K562 (cell line): ENCODE data around the gene LMNTD2.

Experiments
- ARID3A ChIP-seq: IDR thresholded peaks from 2 replicates; pipeline ENCODE4 v1.6.1; 2012; ENCODE audit warnings: low read depth, low read length, improper control_type of control experiment, borderline replicate concordance
- EZH2 ChIP-seq: IDR thresholded peaks from 2 replicates; pipeline ENCODE4 v1.6.1; 2012; ENCODE audit warnings: low read depth, mild to moderate bottlenecking, inconsistent platforms, low read length, borderline replicate concordance
- FOXK1 ChIP-seq: sonication (generic); formaldehyde crosslinking; IDR thresholded peaks from 2 replicates; pipeline ENCODE4 v1.8.0; 2022; ENCODE audit warnings: missing genetic modification reagents, mild to moderate bottlenecking, borderline replicate concordance
- NFE2 ChIP-seq: IDR thresholded peaks from 2 replicates; pipeline ENCODE4 v1.6.1; 2014; ENCODE audit warnings: antibody characterized with exemption, low read depth
- NFIX ChIP-seq: fragments of 250-450 bp; sonication (Bioruptor Pico); IDR thresholded peaks from 2 replicates; pipeline ENCODE4 v1.4.0; 2020; ENCODE audit warnings: low read depth, mild to moderate bottlenecking, moderate library complexity
- SETDB1 ChIP-seq: IDR thresholded peaks from one replicate; pipeline ENCODE4 v1.6.1; 2012; ENCODE audit warnings: low read length, control low read depth, inconsistent platforms
- TARDBP ChIP-seq: fragments of 450-650 bp; IDR thresholded peaks from 2 replicates; pipeline ENCODE4 v1.6.1; 2016
- ZNF24 ChIP-seq: fragments of 450-650 bp; IDR thresholded peaks from 2 replicates; pipeline ENCODE4 v1.6.1; 2016
- ZSCAN32 ChIP-seq: fragments of 450-650 bp; formaldehyde crosslinking; IDR thresholded peaks from 2 replicates; pipeline ENCODE4 v1.4.0; 2020; ENCODE audit warnings: mild to moderate bottlenecking, moderate library complexity
- TF ChIP-seq, protein P1 (sequence below), 3 experiments: IDR thresholded peaks in 2 of 3; conservative IDR thresholded peaks in 1 of 3; 2 replicates each; pipeline ENCODE4 v1.5.1; 2011 to 2012; ENCODE audit warnings: low read length in 3 of 3, mild to moderate bottlenecking in 3 of 3, control low read depth in 2 of 3, improper control_type of control experiment in 1 of 3, inconsistent platforms in 1 of 3, low read depth in 1 of 3, mixed read lengths in 1 of 3, moderate library complexity in 1 of 3; ENCODE audit not compliant: insufficient read depth in 2 of 3

DNA sequence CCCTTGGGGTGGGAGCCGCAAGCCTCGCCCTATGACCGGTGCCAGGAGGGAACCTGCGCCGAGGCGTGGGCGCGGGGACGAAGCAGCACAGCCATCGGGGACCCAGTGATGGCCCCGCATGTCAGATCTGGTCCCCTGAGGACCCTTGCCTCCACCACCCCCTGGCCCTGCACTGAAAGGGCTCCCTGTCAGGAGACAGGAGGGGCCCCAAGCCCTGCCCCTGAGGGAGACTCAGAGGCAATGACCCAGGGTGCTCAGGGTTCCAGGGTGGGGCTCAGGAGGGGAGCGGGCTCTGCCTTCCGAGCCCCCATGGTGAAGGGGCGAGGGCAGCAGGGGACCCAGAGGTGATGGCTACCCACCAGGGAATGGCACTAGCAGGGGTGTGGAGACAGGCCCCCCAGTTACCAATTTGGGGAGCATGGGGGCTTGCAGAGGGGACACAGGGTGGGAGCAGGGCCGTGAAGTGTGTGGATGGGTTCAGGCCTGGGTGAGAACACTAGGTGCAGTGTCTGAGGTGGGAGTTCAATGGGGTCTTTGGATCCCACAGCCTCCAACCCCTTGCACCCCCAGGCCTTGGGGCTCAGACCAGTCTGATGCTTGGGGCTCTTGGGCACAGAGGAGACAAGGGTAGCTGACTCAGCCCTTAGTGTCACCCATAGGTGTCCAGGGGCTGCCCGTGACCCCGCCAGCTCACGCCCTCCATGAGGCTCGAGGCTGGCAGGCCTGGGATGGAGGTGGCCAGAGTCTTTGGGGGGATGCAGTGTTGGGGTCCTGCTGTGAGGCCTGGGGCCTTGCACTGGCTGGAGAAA is 22.7 kb downstream of the LMNTD2 start:
- no peak for TF ChIP-seq NFIX (CRISPR knock-in tag)
- TF ChIP-seq, protein P1, sequence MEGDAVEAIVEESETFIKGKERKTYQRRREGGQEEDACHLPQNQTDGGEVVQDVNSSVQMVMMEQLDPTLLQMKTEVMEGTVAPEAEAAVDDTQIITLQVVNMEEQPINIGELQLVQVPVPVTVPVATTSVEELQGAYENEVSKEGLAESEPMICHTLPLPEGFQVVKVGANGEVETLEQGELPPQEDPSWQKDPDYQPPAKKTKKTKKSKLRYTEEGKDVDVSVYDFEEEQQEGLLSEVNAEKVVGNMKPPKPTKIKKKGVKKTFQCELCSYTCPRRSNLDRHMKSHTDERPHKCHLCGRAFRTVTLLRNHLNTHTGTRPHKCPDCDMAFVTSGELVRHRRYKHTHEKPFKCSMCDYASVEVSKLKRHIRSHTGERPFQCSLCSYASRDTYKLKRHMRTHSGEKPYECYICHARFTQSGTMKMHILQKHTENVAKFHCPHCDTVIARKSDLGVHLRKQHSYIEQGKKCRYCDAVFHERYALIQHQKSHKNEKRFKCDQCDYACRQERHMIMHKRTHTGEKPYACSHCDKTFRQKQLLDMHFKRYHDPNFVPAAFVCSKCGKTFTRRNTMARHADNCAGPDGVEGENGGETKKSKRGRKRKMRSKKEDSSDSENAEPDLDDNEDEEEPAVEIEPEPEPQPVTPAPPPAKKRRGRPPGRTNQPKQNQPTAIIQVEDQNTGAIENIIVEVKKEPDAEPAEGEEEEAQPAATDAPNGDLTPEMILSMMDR (IDR thresholded peaks at IDR 0.05 in 2 of 3, conservative IDR thresholded peaks at IDR 0.05 in 1 of 3; ENCODE audit: insufficient read depth in 2 of 3, low read depth in 1 of 3, low read length in 3 of 3): no peak
- no peak for TF ChIP-seq NFE2
- no peak for TF ChIP-seq EZH2
- TF ChIP-seq ARID3A: no peak
- no peak for TF ChIP-seq FOXK1 (CRISPR knock-in tag)
- no peak for TF ChIP-seq TARDBP
- TF ChIP-seq ZSCAN32: no peak
- no peak for TF ChIP-seq ZNF24
- TF ChIP-seq SETDB1: no peak
